Effector memory CD8-positive, alpha-beta T cell (primary cell): Measurements from ENCODE around the gene SPDEF.
A peak's percentile ranks its signal among the peaks of the same experiment; 100 is the strongest.

Experiments used
- ATAC-seq: fragments of 150-1000 bp; cut with Tn5 transposase; replicated peaks from 2 replicates; pipeline ENCODE4 v1.10.0; 2021; ENCODE audit warnings: mild to moderate bottlenecking, moderate library complexity
- DNase-seq, 3 experiments: peaks; one replicate each; pipeline ENCODE4 v3.0.0; 2021
- H3K27ac Mint-ChIP-seq, 2 donors: one replicate each; pipeline ENCODE4 v1.8.0; 2022; ENCODE audit warnings: mild to moderate bottlenecking in 2 of 2, mixed read lengths in 2 of 2, moderate library complexity in 2 of 2
- H3K27me3 Mint-ChIP-seq, 2 donors: one replicate each; pipeline ENCODE4 v1.8.0; 2022; ENCODE audit warnings: mixed read lengths in 2 of 2
- H3K36me3 Mint-ChIP-seq: one replicate; pipeline ENCODE4 v1.8.0; 2022; ENCODE audit warnings: mild to moderate bottlenecking, moderate library complexity, mixed read lengths; ENCODE audit not compliant: insufficient read depth
- H3K4me1 Mint-ChIP-seq, 2 donors: one replicate each; pipeline ENCODE4 v1.8.0; 2022; ENCODE audit warnings: low read depth in 2 of 2, mixed read lengths in 2 of 2
- H3K4me3 Mint-ChIP-seq, 2 donors: one replicate each; pipeline ENCODE4 v1.8.0; 2022; ENCODE audit warnings: mild to moderate bottlenecking in 2 of 2, mixed read lengths in 2 of 2, moderate library complexity in 2 of 2
- H3K9me3 Mint-ChIP-seq, 2 donors: one replicate each; pipeline ENCODE4 v1.8.0; 2022; ENCODE audit warnings: mixed read lengths in 2 of 2

SPDEF gene

GRCh38 chr6:34522761-34523160 is 33.4 kb downstream of the SPDEF start:
- H3K9me3 Mint-ChIP-seq = no peaks in the 10 kb centered on the region
- peaks cover 0 to 4% of the 10 kb centered on the region in 2 donors for H3K27me3 Mint-ChIP-seq
- H3K4me1 Mint-ChIP-seq = peaks cover 13 to 15% of the 10 kb centered on the region in 2 donors
- H3K36me3 Mint-ChIP-seq = peaks cover 4% of the 10 kb centered on the region
- no peak overlapping the region for H3K4me3 Mint-ChIP-seq
- H3K27ac Mint-ChIP-seq = peak overlapping the region in 1 of 2 donors; percentile 74
- ATAC-seq (no peak), DNase-seq (no peak)

GRCh38 chr6:34521463-34522285 is 34.5 kb downstream of the SPDEF start:
- peaks cover 0 to 14% of the 10 kb centered on the region in 2 donors for H3K27me3 Mint-ChIP-seq
- H3K9me3 Mint-ChIP-seq = no peaks in the 10 kb centered on the region
- no peak overlapping the region for H3K27ac Mint-ChIP-seq

DNA sequence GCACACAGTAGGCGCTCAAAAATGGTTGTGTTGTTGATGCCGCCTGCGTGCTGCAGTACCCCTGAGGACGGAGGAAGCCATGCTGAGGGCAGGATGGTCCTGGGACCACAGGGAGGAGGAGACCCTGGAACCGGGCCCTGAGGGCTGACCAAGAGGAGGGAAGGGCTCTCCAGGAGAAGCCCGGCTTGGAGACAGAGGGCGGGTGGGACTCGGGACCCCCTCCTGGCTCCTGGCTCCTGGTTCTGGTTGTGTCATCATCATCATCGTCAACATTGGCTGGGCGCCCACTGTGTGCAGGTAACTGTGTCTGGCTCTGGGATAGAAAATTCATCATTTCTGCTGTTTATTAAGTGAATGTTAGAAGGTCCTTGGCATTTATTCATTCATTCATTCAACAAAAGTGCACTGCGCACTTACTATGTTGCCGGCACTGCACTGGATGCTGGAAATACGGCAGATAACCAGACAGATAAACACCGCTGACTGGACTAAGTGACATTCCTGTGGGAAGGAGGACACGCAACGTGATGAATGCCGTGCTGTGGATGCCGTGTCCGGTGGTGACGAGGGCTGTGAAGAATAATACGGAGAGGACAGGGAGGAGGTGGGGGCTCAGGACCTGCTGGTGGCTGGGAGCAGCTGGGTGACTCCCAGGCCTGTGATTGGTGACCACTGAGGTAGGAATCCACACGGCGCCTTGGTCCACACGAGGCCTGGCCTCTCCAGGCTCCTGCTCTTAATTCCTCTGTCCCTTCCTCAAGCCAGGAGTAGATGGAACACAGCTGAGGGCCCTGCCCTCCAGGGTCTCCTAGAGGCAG is 35.3 kb downstream of the SPDEF start:
- no peaks in the 10 kb centered on the region for H3K9me3 Mint-ChIP-seq
- no peaks in the 10 kb centered on the region for H3K36me3 Mint-ChIP-seq
- peak overlapping the region in 1 of 2 donors; percentile 62 for H3K27ac Mint-ChIP-seq
- peaks cover 11 to 12% of the 10 kb centered on the region in 2 donors for H3K4me1 Mint-ChIP-seq
- no peak overlapping the region for H3K4me3 Mint-ChIP-seq
- no peak for ATAC-seq
- peaks cover 0 to 15% of the 10 kb centered on the region in 2 donors for H3K27me3 Mint-ChIP-seq
- no peak for DNase-seq

More at GRCh38 chr6:34521463-34522285, 34.5 kb downstream of the SPDEF start:
- DNase-seq (no peak), ATAC-seq (no peak)
- Mint-ChIP-seq H3K4me3 (no peak overlapping the region), H3K4me1 (peaks cover 11 to 12% of the 10 kb centered on the region in 2 donors), H3K36me3 (no peaks in the 10 kb centered on the region)

GRCh38 chr6:34519971-34520644 is 36.0 kb downstream of the SPDEF start:
- peak overlapping the region; percentile 62 to 69 for H3K27ac Mint-ChIP-seq

DNA sequence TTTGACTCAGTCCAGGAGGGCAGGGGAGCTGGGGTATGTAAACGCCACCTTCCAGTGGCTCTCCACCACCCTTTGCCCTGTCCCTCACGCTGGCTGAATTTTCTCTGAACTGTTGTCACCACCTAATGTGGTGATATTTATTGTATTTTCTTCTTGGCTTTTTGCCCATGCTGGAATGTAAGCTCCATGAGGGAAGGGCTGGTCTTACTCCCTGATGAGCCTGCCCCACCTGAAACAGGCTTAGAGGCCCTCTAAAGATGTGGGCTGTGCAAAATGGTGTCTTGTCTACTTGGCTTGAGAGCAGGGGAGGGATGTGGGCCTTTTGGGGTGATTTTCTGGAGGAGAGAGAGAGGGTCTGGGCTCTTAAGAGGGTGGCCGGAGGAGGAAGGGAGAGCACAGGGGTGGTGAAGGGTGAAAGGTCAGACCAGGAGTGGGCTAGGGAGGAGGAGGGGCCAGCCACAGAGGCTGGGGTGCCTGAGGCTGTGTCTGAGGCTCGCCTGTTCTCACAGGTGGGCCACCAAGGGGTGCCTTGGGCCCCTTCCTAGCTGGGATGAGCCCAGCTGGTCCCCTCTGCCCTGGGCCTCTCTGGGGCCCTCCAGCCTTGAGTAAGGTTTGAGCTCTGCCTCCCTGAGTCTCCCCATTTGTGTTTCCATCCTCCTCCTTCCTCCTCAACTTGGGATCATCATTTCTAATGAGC is 37.3 kb downstream of the SPDEF start:
- no peak for ATAC-seq
- no peaks in the 10 kb centered on the region for H3K36me3 Mint-ChIP-seq
- H3K27me3 Mint-ChIP-seq = peaks cover 0 to 26% of the 10 kb centered on the region in 2 donors
- H3K9me3 Mint-ChIP-seq = no peaks in the 10 kb centered on the region
- peak overlapping the region; percentile 44 to 87 for H3K27ac Mint-ChIP-seq
- no peak for DNase-seq
- peak overlapping the region in 1 of 2 donors; percentile 19 for H3K4me3 Mint-ChIP-seq
- peaks cover 10 to 12% of the 10 kb centered on the region in 2 donors for H3K4me1 Mint-ChIP-seq

More at GRCh38 chr6:34519971-34520644, 36.0 kb downstream of the SPDEF start:
- Mint-ChIP-seq H3K4me1 (peaks cover 11 to 12% of the 10 kb centered on the region in 2 donors), H3K4me3 (no peak overlapping the region), H3K36me3 (no peaks in the 10 kb centered on the region), H3K27me3 (peaks cover 0 to 15% of the 10 kb centered on the region in 2 donors), H3K9me3 (no peaks in the 10 kb centered on the region)
- ATAC-seq (no peak), DNase-seq (no peak)

- no peaks in the 10 kb centered on the region for H3K36me3 Mint-ChIP-seq
- H3K4me1 Mint-ChIP-seq = peaks cover 3 to 6% of the 10 kb centered on the region in 2 donors
- H3K27ac Mint-ChIP-seq = no peak overlapping the region
- ATAC-seq = no peak
- H3K9me3 Mint-ChIP-seq = no peaks in the 10 kb centered on the region
- no peak overlapping the region for H3K4me3 Mint-ChIP-seq
- no peak for DNase-seq
- peaks cover 0 to 35% of the 10 kb centered on the region in 2 donors for H3K27me3 Mint-ChIP-seq
These were observed 38.2 kb downstream of the SPDEF start for GRCh38 chr6:34517966-34518365.

- no peak overlapping the region for H3K27ac Mint-ChIP-seq
- H3K9me3 Mint-ChIP-seq = no peaks in the 10 kb centered on the region
- H3K4me3 Mint-ChIP-seq = no peak overlapping the region
- ATAC-seq = no peak
- H3K4me1 Mint-ChIP-seq = peaks cover 2 to 4% of the 10 kb centered on the region in 2 donors
- no peak for DNase-seq
- H3K27me3 Mint-ChIP-seq = peaks cover 0 to 38% of the 10 kb centered on the region in 2 donors
- no peaks in the 10 kb centered on the region for H3K36me3 Mint-ChIP-seq
These were observed 38.7 kb downstream of the SPDEF start for GRCh38 chr6:34517461-34517881.

DNA sequence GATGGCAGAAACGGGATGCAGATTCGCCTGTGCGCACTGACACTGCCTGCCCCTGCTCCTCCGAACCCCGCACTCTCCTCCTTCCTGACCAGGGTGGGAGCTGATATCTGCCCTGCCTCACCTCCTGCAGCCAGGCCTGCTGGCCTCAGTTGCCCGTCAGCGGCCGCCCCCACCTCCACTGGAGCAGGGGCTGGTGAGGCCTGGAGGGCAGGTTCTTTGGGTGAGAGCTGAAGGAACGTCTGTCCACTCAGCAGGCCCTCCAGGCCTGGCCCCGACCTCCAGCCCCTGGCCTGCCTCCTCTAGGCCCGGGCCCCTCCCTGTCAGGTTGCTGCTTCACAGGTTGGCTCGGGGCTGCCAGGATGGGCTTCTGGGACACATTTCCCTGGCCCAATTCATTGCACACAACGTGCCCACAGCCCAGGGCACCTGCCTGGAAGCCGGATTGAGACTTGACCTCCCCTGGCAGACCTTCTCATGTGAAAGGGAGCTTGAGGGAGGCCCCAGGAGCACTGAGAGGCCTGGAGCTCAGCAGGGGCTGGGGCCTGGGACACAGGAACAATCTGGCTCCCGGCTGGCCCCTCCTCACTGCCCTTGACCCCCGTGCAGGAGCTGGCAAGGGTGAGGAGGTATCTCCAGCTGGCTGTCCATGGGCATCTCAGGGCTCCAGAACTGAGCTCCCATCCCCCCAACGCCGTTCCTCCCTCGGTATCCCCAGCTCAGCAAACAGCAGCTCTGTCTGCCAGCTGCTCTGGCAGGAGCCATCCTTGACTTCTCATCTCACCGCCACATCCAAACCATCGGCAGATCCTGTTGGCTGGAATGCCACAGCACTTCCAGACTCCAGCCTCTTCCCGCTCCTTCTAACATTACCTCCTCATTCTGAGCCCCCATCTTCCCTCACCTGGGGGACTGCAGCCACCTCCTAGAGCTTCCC is 39.5 kb downstream of the SPDEF start:
- Mint-ChIP-seq H3K4me1 (peaks cover 2 to 4% of the 10 kb centered on the region in 2 donors), H3K4me3 (no peak overlapping the region), H3K9me3 (no peaks in the 10 kb centered on the region), H3K27ac (no peak overlapping the region), H3K27me3 (peaks cover 0 to 43% of the 10 kb centered on the region in 2 donors), H3K36me3 (no peaks in the 10 kb centered on the region)
- ATAC-seq (no peak), DNase-seq (no peak)

GRCh38 chr6:34515473-34516387 is 40.4 kb downstream of the SPDEF start:
- H3K4me3 Mint-ChIP-seq = no peak overlapping the region
- ATAC-seq (no peak), DNase-seq (no peak)
- H3K9me3 Mint-ChIP-seq = no peaks in the 10 kb centered on the region
- H3K4me1 Mint-ChIP-seq = peaks cover 0 to 4% of the 10 kb centered on the region in 2 donors
- no peaks in the 10 kb centered on the region for H3K36me3 Mint-ChIP-seq
- peaks cover 0 to 47% of the 10 kb centered on the region in 2 donors for H3K27me3 Mint-ChIP-seq
- no peak overlapping the region for H3K27ac Mint-ChIP-seq

DNA sequence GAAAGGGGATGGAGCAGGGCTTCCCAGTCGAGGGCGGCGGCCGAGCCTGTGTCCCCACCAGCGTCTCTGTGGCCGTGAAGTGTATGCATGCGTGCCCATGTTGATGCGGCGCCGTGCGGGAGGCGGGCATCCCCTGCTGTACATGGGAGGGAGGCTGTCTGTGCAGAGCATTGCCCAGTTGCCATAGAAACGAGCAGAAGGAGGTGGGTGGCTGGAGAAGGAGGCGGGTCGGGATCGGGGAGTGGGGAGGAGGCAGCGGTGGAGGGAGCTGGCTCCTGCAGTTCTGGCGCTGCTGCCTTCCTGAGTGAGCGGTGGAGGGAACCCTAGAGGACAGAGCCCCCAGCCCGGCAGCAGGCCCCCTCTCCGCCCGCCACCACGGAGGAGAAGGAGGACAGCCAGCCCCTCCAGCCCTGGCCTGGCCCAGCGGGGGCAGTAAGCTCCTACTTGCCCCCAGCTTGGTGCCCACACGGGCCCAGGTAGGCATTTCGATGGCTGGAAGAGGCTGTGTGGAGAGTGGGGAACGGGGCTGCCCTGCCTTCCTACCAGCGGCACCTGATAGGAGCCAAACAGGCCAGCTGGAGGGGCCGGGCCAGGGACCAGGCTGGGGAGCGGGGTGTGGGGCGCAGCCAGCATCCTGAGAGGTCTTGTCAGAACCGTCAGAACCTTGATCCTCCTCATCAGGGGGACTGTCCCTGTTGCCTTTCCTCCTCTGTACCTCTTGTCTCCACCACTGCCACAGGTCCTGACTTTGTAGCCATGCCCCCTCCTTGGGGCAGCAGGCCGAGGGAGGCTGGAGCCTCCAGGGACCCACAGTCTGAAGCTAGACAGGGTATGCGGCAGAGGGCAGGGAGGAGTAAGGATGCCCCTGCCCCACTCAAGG is 41.3 kb downstream of the SPDEF start:
- ATAC-seq = no peak
- peaks cover 0 to 47% of the 10 kb centered on the region in 2 donors for H3K27me3 Mint-ChIP-seq
- DNase-seq = no peak
- no peak overlapping the region for H3K4me3 Mint-ChIP-seq
- no peaks in the 10 kb centered on the region for H3K9me3 Mint-ChIP-seq
- H3K27ac Mint-ChIP-seq = no peak overlapping the region
- no peaks in the 10 kb centered on the region for H3K36me3 Mint-ChIP-seq
- H3K4me1 Mint-ChIP-seq = peaks cover 0 to 4% of the 10 kb centered on the region in 2 donors
